Bronchial epithelial cell (primary cell): ENCODE data around the gene SPTBN5. TPM values are rescaled to one million over a fixed set of nuclear protein-coding genes. Genes with fewer than 3 reads are reported as not detected.

ENCODE experiments used
- DNase-seq: peaks from one replicate; pipeline ENCODE4 v3.0.0-alpha.2; 2010; ENCODE audit warnings: low read depth
- FAIRE-seq: peaks from 2 replicates; lab custom pipeline; 2011; peaks lifted over from hg19 to GRCh38; lab: Jason Lieb, UNC
- H3K27me3 ChIP-seq: 2 replicates; pipeline ENCODE4 v1.5.1; 2011; ENCODE audit warnings: low read length; ENCODE audit not compliant: control insufficient read depth, insufficient read depth
- H3K36me3 ChIP-seq: 2 replicates; pipeline ENCODE4 v1.5.1; 2011; ENCODE audit warnings: low read length; ENCODE audit not compliant: control insufficient read depth, insufficient read depth
- H3K4me3 ChIP-seq: 2 replicates; pipeline ENCODE4 v1.5.1; 2011; ENCODE audit warnings: mild to moderate bottlenecking, low read depth, low read length, control low read depth
- CTCF ChIP-seq: IDR thresholded peaks from 2 replicates; pipeline ENCODE4 v1.5.1; 2011; ENCODE audit warnings: mild to moderate bottlenecking, moderate library complexity, low read length, control low read depth, inconsistent platforms; ENCODE audit not compliant: insufficient read depth, severe bottlenecking
- total RNA-seq: library from RNA; depleted of rRNA; stranded (reverse); fragments of >200 nt; gene quantifications from 2 replicates; pipeline ENCODE4 v1.2.1, GENCODE V29; 2014

Gene SPTBN5
- total RNA-seq, 1 donor from 2014 or later: 0.53 TPM

GRCh38 chr15:41878355-41878699 lies 15.5 kb downstream of the SPTBN5 start:
- DNase-seq: no peak
- FAIRE-seq: no peak
- no peak for TF ChIP-seq CTCF
- H3K27me3 ChIP-seq: peaks cover 3% of the 10 kb centered on the region
- H3K4me3 ChIP-seq: no peak overlapping the region
- H3K36me3 ChIP-seq: no peaks in the 10 kb centered on the region

GRCh38 chr15:41877631-41878354 lies 16.1 kb downstream of the SPTBN5 start:
- no peak for DNase-seq
- TF ChIP-seq CTCF: no peak
- no peak overlapping the region for H3K4me3 ChIP-seq
- FAIRE-seq: no peak
- peaks cover 3% of the 10 kb centered on the region for H3K27me3 ChIP-seq
- no peaks in the 10 kb centered on the region for H3K36me3 ChIP-seq

DNA sequence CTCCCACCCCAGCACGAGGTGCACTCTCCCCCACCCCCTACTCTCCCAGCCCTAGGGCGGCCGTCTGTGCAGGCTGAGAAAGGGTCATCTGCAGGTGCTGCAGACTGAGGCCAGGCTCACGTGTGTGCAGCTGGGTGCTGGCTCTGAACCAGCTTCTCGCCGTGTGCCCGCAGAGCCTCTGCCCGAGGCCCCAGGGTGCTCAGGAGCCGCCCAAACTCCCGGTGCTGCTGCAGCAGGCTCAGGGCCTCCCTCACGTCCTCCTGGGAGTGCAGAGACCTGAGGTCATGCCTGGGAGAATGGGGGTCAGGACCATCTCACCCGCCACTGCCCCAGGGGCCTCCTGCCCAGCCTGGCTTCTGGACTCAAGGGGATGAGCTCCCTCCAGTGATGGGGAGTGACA lies 17.2 kb downstream of the SPTBN5 start:
- Histone ChIP-seq H3K36me3 (no peaks in the 10 kb centered on the region), H3K4me3 (no peak overlapping the region), H3K27me3 (peaks cover 3% of the 10 kb centered on the region)
- no peak for TF ChIP-seq CTCF
- DNase-seq: no peak
- FAIRE-seq: no peak

DNA sequence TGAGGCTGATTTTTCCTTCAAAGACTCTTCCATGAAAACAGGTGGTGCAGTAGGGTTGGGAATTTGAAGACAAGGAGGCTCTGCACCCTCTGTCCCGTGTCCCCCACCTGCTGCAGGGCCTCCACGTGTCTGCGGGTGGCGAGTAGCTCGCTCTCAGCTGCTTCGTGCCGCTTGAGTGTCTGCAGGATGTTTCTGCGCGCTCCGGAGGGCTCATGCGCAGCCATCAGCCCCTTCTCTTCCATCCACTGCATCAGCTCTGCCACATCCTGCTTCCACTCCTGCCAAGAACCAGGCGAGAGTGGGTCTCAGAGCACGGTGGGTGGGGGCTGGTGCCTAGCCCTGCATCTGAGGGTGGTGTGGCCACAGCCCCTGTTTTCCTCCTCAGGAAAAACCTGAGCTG lies 17.8 kb downstream of the SPTBN5 start:
- H3K4me3 ChIP-seq: no peak overlapping the region
- H3K27me3 ChIP-seq: peaks cover 3% of the 10 kb centered on the region
- DNase-seq: no peak
- FAIRE-seq: no peak
- TF ChIP-seq CTCF: no peak
- H3K36me3 ChIP-seq: no peaks in the 10 kb centered on the region

- DNase-seq (no peak), FAIRE-seq (no peak)
- TF ChIP-seq CTCF: no peak
- Histone ChIP-seq H3K27me3 (no peaks in the 10 kb centered on the region), H3K4me3 (no peak overlapping the region), H3K36me3 (no peaks in the 10 kb centered on the region)
These were observed 19.1 kb downstream of the SPTBN5 start for GRCh38 chr15:41874736-41875135.

GRCh38 chr15:41873711-41874110 lies 20.1 kb downstream of the SPTBN5 start:
- DNase-seq (no peak), FAIRE-seq (no peak)
- Histone ChIP-seq H3K36me3 (no peaks in the 10 kb centered on the region), H3K27me3 (no peaks in the 10 kb centered on the region), H3K4me3 (no peak overlapping the region)
- no peak for TF ChIP-seq CTCF
